Tibial nerve (tissue), 4 donors: ENCODE results near the gene CA10. TPM values are rescaled to one million over a fixed set of nuclear protein-coding genes. Genes with fewer than 3 reads are reported as not detected.

Source experiments
- DNase-seq, 2 donors: peaks; one replicate each; pipeline ENCODE4 v3.0.0-alpha.2; 2019; ENCODE audit warnings: low spot score in 2 of 2
- H3K27ac ChIP-seq, 4 donors: fragments of 200-600 bp; sonication (generic) in 3 of 4; one replicate each; pipeline ENCODE4 v1.5.1; 2017 to 2019; ENCODE audit warnings: mild to moderate bottlenecking in 1 of 4
- H3K27me3 ChIP-seq, 2 donors: fragments of 200-600 bp; sonication (generic) in 1 of 2; one replicate each; pipeline versions ENCODE4 v1.5.1 to v1.6.0; 2017 to 2019
- H3K36me3 ChIP-seq, 3 donors: fragments of 200-600 bp; sonication (generic); one replicate each; pipeline ENCODE4 v1.5.1; 2018 to 2019
- H3K4me1 ChIP-seq, 4 donors: fragments of 200-600 bp; sonication (generic) in 3 of 4; one replicate each; pipeline ENCODE4 v1.5.1; 2017 to 2019
- H3K4me3 ChIP-seq, 4 donors: fragments of 200-600 bp; sonication (generic) in 3 of 4; one replicate each; pipeline ENCODE4 v1.5.1; 2017 to 2019; ENCODE audit warnings: mild to moderate bottlenecking in 1 of 4, moderate library complexity in 1 of 4
- H3K9me3 ChIP-seq, 4 donors: fragments of 200-600 bp; sonication (generic) in 3 of 4; one replicate each; pipeline ENCODE4 v1.5.1; 2017 to 2019
- CTCF ChIP-seq, 5 experiments: fragments of 200-600 bp in 3 of 5; fragments of 450-650 bp in 2 of 5; sonication (generic) in 3 of 5; IDR thresholded peaks; one replicate each; pipeline ENCODE4 v1.5.1; 2016 to 2019; ENCODE audit warnings: antibody characterized with exemption in 5 of 5, mild to moderate bottlenecking in 3 of 5, moderate library complexity in 2 of 5
- EP300 ChIP-seq, 2 donors: sonication (generic); formaldehyde crosslinking; IDR thresholded peaks; one replicate each; pipeline ENCODE4 v1.6.1; 2017; ENCODE audit warnings: antibody characterized with exemption in 2 of 2, mild to moderate bottlenecking in 1 of 2
- POLR2A ChIP-seq, 2 donors: fragments of 450-650 bp; IDR thresholded peaks; one replicate each; pipeline ENCODE4 v1.6.1; 2017; ENCODE audit warnings: antibody characterized with exemption in 2 of 2, mild to moderate bottlenecking in 2 of 2, moderate library complexity in 2 of 2
- WGBS, 2 donors: methylation state at CpG; one replicate each; pipeline ENCODE4 v1.1.5; 2018; 5-methylcytosine and 5-hydroxymethylcytosine counted together
- total RNA-seq, 4 donors: library from RNA; depleted of rRNA; stranded (reverse); fragments of >200 nt; gene quantifications; one replicate each; pipeline ENCODE4 v1.1.0, GENCODE V29; 2016

The CA10 gene
- total RNA-seq, 4 donors from 2014 or later, result not detected

GRCh38 chr17:52027620-52028295, 130.8 kb downstream of the CA10 start:
- DNase-seq, result no peak
- TF ChIP-seq CTCF (IDR thresholded peaks at IDR 0.05) (no peak), EP300 (IDR thresholded peaks at IDR 0.05) (no peak), POLR2A (IDR thresholded peaks at IDR 0.05) (no peak)
- Histone ChIP-seq H3K4me3 (no peak overlapping the region), H3K27ac (peak overlapping the region in 1 of 4 donors; percentile 14), H3K27me3 (no peaks in the 10 kb centered on the region), H3K36me3 (no peaks in the 10 kb centered on the region), H3K9me3 (no peaks in the 10 kb centered on the region), H3K4me1 (no peaks in the 10 kb centered on the region)

GRCh38 chr17:52027081-52027480, 131.4 kb downstream of the CA10 start:
- Histone ChIP-seq H3K9me3 (no peaks in the 10 kb centered on the region), H3K27ac (peak overlapping the region in 1 of 4 donors; percentile 14), H3K4me3 (no peak overlapping the region), H3K36me3 (no peaks in the 10 kb centered on the region), H3K4me1 (no peaks in the 10 kb centered on the region), H3K27me3 (no peaks in the 10 kb centered on the region)
- TF ChIP-seq EP300 (IDR thresholded peaks at IDR 0.05) (no peak), POLR2A (IDR thresholded peaks at IDR 0.05) (no peak)
- DNase-seq, result no peak
- WGBS, 2 donors, result 90 to 97% methylated on average over 2 of the region's 2 CpGs

GRCh38 chr17:52026075-52026474, 132.4 kb downstream of the CA10 start:
- WGBS, 2 donors, result 70 to 89% methylated on average over 2 of the region's 2 CpGs
- no peak for DNase-seq
- TF ChIP-seq EP300 (IDR thresholded peaks at IDR 0.05) (no peak), CTCF (IDR thresholded peaks at IDR 0.05) (no peak), POLR2A (IDR thresholded peaks at IDR 0.05) (no peak)
- no peak overlapping the region for H3K4me3 ChIP-seq
- H3K4me1 ChIP-seq, result no peaks in the 10 kb centered on the region
- H3K36me3 ChIP-seq, result no peaks in the 10 kb centered on the region
- no peaks in the 10 kb centered on the region for H3K27me3 ChIP-seq
- no peaks in the 10 kb centered on the region for H3K9me3 ChIP-seq
- H3K27ac ChIP-seq, result no peak overlapping the region

GRCh38 chr17:52025236-52025635, 133.3 kb downstream of the CA10 start:
- H3K4me1 ChIP-seq, result no peaks in the 10 kb centered on the region
- TF ChIP-seq EP300 (IDR thresholded peaks at IDR 0.05) (no peak), POLR2A (IDR thresholded peaks at IDR 0.05) (no peak), CTCF (IDR thresholded peaks at IDR 0.05) (no peak)
- H3K27ac ChIP-seq, result no peak overlapping the region

GRCh38 chr17:52024300-52024870, 134.1 kb downstream of the CA10 start:
- Histone ChIP-seq H3K27me3 (no peaks in the 10 kb centered on the region), H3K27ac (no peak overlapping the region), H3K9me3 (no peaks in the 10 kb centered on the region), H3K4me3 (no peak overlapping the region), H3K36me3 (no peaks in the 10 kb centered on the region), H3K4me1 (no peaks in the 10 kb centered on the region)
- 32 to 50% methylated on average over 2 of the region's 2 CpGs for WGBS, 2 donors
- TF ChIP-seq POLR2A (IDR thresholded peaks at IDR 0.05), result no peak
- TF ChIP-seq EP300 (IDR thresholded peaks at IDR 0.05), result no peak
- TF ChIP-seq CTCF (IDR thresholded peaks at IDR 0.05), result no peak
- DNase-seq, result no peak

More at GRCh38 chr17:52025236-52025635, 133.3 kb downstream of the CA10 start:
- DNase-seq, result no peak
- no peaks in the 10 kb centered on the region for H3K36me3 ChIP-seq
- H3K27me3 ChIP-seq, result no peaks in the 10 kb centered on the region
- H3K4me3 ChIP-seq, result no peak overlapping the region
- no peaks in the 10 kb centered on the region for H3K9me3 ChIP-seq
